ENCODE measurements around the gene TMOD2. TPM values are rescaled to one million over a fixed set of nuclear protein-coding genes. Genes with fewer than 3 reads are reported as not detected.

Gene TMOD2
- total and polyA plus RNA-seq, 2 experiments from 2014 or later, result 4.6 to 5.9 TPM

DNA sequence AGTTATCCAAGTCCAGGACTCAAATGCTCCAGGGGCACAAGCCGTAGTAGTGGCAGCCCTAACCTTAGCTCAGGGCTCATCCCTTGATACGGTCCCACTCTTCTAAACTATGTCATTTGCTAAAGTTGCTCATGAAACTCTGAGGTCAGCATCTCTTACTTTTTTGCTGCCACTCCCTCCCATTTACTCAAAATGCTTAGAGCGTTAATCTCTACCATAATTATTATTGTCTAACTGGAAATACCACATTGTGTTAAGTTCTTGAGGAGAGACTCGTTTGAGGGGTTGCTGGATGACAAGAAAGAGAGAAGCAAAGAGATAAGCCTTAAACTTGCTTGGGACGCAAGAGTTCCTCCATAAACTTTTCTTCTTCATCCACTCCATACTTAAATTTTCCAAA is 51.2 kb downstream of the TMOD2 start:
- H3K4me3 ChIP-seq, result no peak overlapping the region
- no peaks in the 10 kb centered on the region for H3K4me1 ChIP-seq (ENCODE audit: insufficient read depth)
- H3K27ac ChIP-seq, result no peak overlapping the region
- TF ChIP-seq EZH2 (IDR thresholded peaks at IDR 0.05; ENCODE audit: insufficient read depth, poor library complexity, severe bottlenecking) (no peak), EZH2phosphoT487 (IDR thresholded peaks at IDR 0.05; ENCODE audit: insufficient read depth, low read depth) (no peak)
- H3K27me3 ChIP-seq (replicated peaks; ENCODE audit: insufficient read depth), result no peaks in the 10 kb centered on the region
- H3F3A ChIP-seq (ENCODE audit: insufficient read depth), result no peaks in the 10 kb centered on the region
- H3K36me3 ChIP-seq (ENCODE audit: low read depth), result no peaks in the 10 kb centered on the region
- no peak for DNase-seq
- no peaks in the 10 kb centered on the region for H3K9me2 ChIP-seq (ENCODE audit: insufficient read depth)
- H3K9ac ChIP-seq, result no peak overlapping the region
- no peak overlapping the region for H2AFZ ChIP-seq
- H4K20me1 ChIP-seq (ENCODE audit: insufficient read depth), result no peaks in the 10 kb centered on the region
- whole genome bisulfite sequencing, 2 experiments (ENCODE audit: low coverage in 1 of 2, low lambda C conversion rate in 2 of 2, missing lambda C conversion rate in 2 of 2), result 94 to 99% methylated on average over 5 of the region's 5 CpGs
- H3K9me3 ChIP-seq (ENCODE audit: low read depth), result no peaks in the 10 kb centered on the region
- in situ Hi-C loops (cut with MboI), result no loop called here
- H3K79me2 ChIP-seq (ENCODE audit: insufficient read depth), result no peaks in the 10 kb centered on the region
- no peak overlapping the region for H3K4me2 ChIP-seq (ENCODE audit: unreplicated experiment)

DNA sequence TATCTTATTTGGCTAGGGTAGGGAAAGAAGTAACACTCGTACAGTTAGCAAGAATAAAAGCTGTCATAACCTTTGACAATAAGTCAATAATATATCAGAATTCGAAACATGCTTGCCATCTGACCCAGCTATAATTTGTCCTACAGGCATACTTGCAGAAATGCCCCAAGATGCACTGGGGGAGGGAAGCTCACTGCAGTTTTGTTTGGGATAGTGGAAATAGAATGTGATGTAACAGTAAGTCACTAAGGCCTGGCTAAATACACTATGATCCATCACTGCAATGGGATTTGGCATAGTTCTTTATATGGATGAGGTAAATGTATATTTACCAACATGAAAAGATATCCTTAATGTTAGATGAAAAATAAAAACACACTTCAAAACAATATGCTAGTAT is 52.6 kb downstream of the TMOD2 start:
- no peak overlapping the region for H3K27ac ChIP-seq
- TF ChIP-seq EZH2phosphoT487 (IDR thresholded peaks at IDR 0.05; ENCODE audit: insufficient read depth, low read depth), result no peak
- TF ChIP-seq EZH2 (IDR thresholded peaks at IDR 0.05; ENCODE audit: insufficient read depth, poor library complexity, severe bottlenecking), result no peak
- H3K4me3 ChIP-seq, result no peak overlapping the region
- no peaks in the 10 kb centered on the region for H3F3A ChIP-seq (ENCODE audit: insufficient read depth)
- no peak overlapping the region for H3K9ac ChIP-seq
- in situ Hi-C loops (cut with MboI), result no loop called here
- no peaks in the 10 kb centered on the region for H3K4me1 ChIP-seq (ENCODE audit: insufficient read depth)
- H3K4me2 ChIP-seq (ENCODE audit: unreplicated experiment), result no peak overlapping the region
- no peaks in the 10 kb centered on the region for H3K9me2 ChIP-seq (ENCODE audit: insufficient read depth)
- no peaks in the 10 kb centered on the region for H3K27me3 ChIP-seq (replicated peaks; ENCODE audit: insufficient read depth)
- H3K9me3 ChIP-seq (ENCODE audit: low read depth), result no peaks in the 10 kb centered on the region
- no peak overlapping the region for H2AFZ ChIP-seq
- no peaks in the 10 kb centered on the region for H4K20me1 ChIP-seq (ENCODE audit: insufficient read depth)
- WGBS, 2 experiments (ENCODE audit: low coverage in 1 of 2, low lambda C conversion rate in 2 of 2, missing lambda C conversion rate in 2 of 2), result 98 to 99% methylated on average over 2 of the region's 2 CpGs
- peak; percentile 34 for DNase-seq
- H3K36me3 ChIP-seq (ENCODE audit: low read depth), result no peaks in the 10 kb centered on the region
- no peaks in the 10 kb centered on the region for H3K79me2 ChIP-seq (ENCODE audit: insufficient read depth)

DNA sequence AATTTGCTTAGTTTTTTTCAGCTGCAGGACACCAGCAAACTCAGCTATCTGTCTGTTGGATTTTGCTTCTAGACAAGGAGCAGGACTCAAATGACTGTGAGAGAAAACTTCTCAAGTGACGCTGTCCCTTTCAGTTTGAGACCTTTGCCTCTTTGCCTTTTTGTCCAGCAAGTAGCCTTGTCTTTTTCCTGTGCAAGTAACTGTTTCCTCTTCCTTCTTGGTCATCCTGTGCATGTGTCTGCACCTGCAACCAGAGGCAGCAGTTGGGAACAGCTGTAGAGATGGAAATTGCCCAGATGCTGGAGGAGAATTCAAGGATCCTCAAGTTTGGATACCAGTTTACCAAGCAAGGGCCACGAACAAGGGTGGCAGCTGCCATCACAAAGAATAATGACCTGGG is 54.7 kb downstream of the TMOD2 start:
- H3K9me2 ChIP-seq (ENCODE audit: insufficient read depth), result no peaks in the 10 kb centered on the region
- TF ChIP-seq EZH2phosphoT487 (IDR thresholded peaks at IDR 0.05; ENCODE audit: insufficient read depth, low read depth) (no peak), EZH2 (IDR thresholded peaks at IDR 0.05; ENCODE audit: insufficient read depth, poor library complexity, severe bottlenecking) (no peak)
- H3K4me3 ChIP-seq, result no peak overlapping the region
- no peaks in the 10 kb centered on the region for H3K36me3 ChIP-seq (ENCODE audit: low read depth)
- H3K27me3 ChIP-seq (replicated peaks; ENCODE audit: insufficient read depth), result no peaks in the 10 kb centered on the region
- no peaks in the 10 kb centered on the region for H3K9me3 ChIP-seq (ENCODE audit: low read depth)
- H2AFZ ChIP-seq, result no peak overlapping the region
- H3F3A ChIP-seq (ENCODE audit: insufficient read depth), result no peaks in the 10 kb centered on the region
- WGBS, 2 experiments (ENCODE audit: low coverage in 1 of 2, low lambda C conversion rate in 2 of 2, missing lambda C conversion rate in 2 of 2), result 93 to 96% methylated on average over 2 of the region's 2 CpGs
- no peak overlapping the region for H3K4me2 ChIP-seq (ENCODE audit: unreplicated experiment)
- in situ Hi-C loops (cut with MboI), result no loop called here
- no peaks in the 10 kb centered on the region for H3K79me2 ChIP-seq (ENCODE audit: insufficient read depth)
- no peak overlapping the region for H3K9ac ChIP-seq
- H4K20me1 ChIP-seq (ENCODE audit: insufficient read depth), result no peaks in the 10 kb centered on the region
- no peak for DNase-seq
- H3K27ac ChIP-seq, result no peak overlapping the region
- H3K4me1 ChIP-seq (ENCODE audit: insufficient read depth), result no peaks in the 10 kb centered on the region

DNA sequence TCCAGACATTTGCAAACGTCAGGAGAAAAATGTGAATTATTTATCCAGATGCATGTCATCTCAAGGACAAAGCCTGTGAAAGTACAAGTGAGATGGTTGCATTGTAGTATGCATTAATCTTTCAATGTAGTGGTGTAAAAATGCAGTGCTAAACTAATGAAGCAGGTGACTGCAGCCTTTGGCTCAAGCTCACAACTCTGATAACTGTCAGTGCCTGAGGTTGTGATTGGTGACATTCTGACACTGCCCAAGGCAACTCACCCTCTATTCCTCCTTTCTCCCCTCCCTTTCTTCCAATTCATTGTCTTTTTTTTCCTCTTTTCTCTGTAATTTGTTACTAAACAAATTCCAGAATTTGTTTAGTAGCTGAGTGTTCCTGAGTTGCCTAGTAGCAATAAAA is 58.1 kb downstream of the TMOD2 start:
- Histone ChIP-seq H4K20me1 (ENCODE audit: insufficient read depth) (no peaks in the 10 kb centered on the region), H3K9me3 (ENCODE audit: low read depth) (no peaks in the 10 kb centered on the region), H3K9ac (no peak overlapping the region), H2AFZ (no peak overlapping the region), H3K79me2 (ENCODE audit: insufficient read depth) (no peaks in the 10 kb centered on the region), H3K9me2 (ENCODE audit: insufficient read depth) (no peaks in the 10 kb centered on the region), H3K27me3 (replicated peaks; ENCODE audit: insufficient read depth) (no peaks in the 10 kb centered on the region), H3K27ac (no peak overlapping the region), H3K4me1 (ENCODE audit: insufficient read depth) (no peaks in the 10 kb centered on the region), H3K36me3 (ENCODE audit: low read depth) (no peaks in the 10 kb centered on the region), H3F3A (ENCODE audit: insufficient read depth) (no peaks in the 10 kb centered on the region), H3K4me3 (no peak overlapping the region), H3K4me2 (ENCODE audit: unreplicated experiment) (no peak overlapping the region)
- in situ Hi-C loops (cut with MboI), result no loop called here
- TF ChIP-seq EZH2 (IDR thresholded peaks at IDR 0.05; ENCODE audit: insufficient read depth, poor library complexity, severe bottlenecking) (no peak), EZH2phosphoT487 (IDR thresholded peaks at IDR 0.05; ENCODE audit: insufficient read depth, low read depth) (no peak)
- 88 to 94% methylated on average over 1 of the region's 1 CpG for WGBS, 2 experiments (ENCODE audit: low coverage in 1 of 2, low lambda C conversion rate in 2 of 2, missing lambda C conversion rate in 2 of 2)
- DNase-seq, result no peak

DNA sequence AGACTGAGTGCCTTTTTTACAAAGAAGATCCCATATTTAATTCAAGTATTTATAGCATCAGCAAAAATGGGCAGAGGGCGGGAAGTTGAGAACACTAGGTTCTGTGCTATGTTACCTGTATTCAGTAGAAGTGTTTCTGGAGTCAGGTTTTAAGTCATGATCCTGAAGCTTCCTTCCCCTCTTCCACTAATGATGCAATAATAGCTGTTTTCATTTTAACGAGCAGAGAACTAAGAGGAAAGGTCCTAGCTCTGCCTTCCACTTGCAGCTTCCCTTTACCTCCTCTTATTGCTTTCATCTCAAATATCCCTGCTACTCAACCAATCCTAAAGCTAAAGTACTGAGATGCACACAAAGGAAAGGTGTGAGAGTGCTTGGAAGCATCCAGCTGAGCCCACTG is 61.2 kb downstream of the TMOD2 start:
- Histone ChIP-seq H3K27ac (no peak overlapping the region), H4K20me1 (ENCODE audit: insufficient read depth) (no peaks in the 10 kb centered on the region), H3K79me2 (ENCODE audit: insufficient read depth) (no peaks in the 10 kb centered on the region), H3K9me2 (ENCODE audit: insufficient read depth) (no peaks in the 10 kb centered on the region), H3K4me2 (ENCODE audit: unreplicated experiment) (no peak overlapping the region), H3K9me3 (ENCODE audit: low read depth) (no peaks in the 10 kb centered on the region), H2AFZ (no peak overlapping the region), H3K27me3 (replicated peaks; ENCODE audit: insufficient read depth) (no peaks in the 10 kb centered on the region), H3F3A (ENCODE audit: insufficient read depth) (no peaks in the 10 kb centered on the region), H3K36me3 (ENCODE audit: low read depth) (no peaks in the 10 kb centered on the region), H3K4me1 (ENCODE audit: insufficient read depth) (no peaks in the 10 kb centered on the region), H3K9ac (no peak overlapping the region), H3K4me3 (no peak overlapping the region)
- DNase-seq, result no peak
- in situ Hi-C loops (cut with MboI), result no loop called here
- 95 to 100% methylated on average over 2 of the region's 2 CpGs for WGBS, 2 experiments (ENCODE audit: low coverage in 1 of 2, low lambda C conversion rate in 2 of 2, missing lambda C conversion rate in 2 of 2)
- TF ChIP-seq EZH2 (IDR thresholded peaks at IDR 0.05; ENCODE audit: insufficient read depth, poor library complexity, severe bottlenecking), result no peak
- TF ChIP-seq EZH2phosphoT487 (IDR thresholded peaks at IDR 0.05; ENCODE audit: insufficient read depth, low read depth), result no peak
